NCI-H226 (cell line): ENCODE measurements around the gene PMPCA.
"Not testable (repeated sequence)": the region's sequence is repeated elsewhere in the genome, so short reads cannot be mapped to it uniquely, and the experiment has no call there.

ENCODE experiments used
- DNase-seq: peaks from one replicate; pipeline ENCODE4 v3.0.0-alpha.2; 2015

PMPCA gene

GRCh38 chr9:136418182-136419091, 8.0 kb downstream of the PMPCA start:
- no peak for DNase-seq

GRCh38 chr9:136419092-136419420, 8.6 kb downstream of the PMPCA start:
- no peak for DNase-seq

DNA sequence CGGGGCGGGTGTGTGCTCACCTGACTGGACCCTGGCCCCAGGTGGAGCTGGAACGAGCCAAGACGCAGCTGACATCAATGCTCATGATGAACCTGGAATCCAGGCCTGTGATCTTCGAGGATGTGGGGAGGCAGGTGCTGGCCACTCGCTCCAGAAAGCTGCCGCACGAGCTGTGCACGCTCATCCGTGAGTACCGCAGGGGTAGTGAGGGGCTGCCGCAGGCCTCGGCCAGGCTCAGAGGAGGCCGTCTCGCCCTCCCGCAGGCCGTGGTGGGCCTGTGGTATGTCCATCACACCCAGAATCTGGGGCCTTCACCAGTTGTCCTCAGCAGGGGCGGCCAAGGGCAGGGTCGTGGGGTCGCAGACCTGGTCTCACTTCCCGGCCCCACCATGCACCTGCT, 11.3 kb downstream of the PMPCA start:
- no peak for DNase-seq

GRCh38 chr9:136422876-136423275, 12.4 kb downstream of the PMPCA start:
- no peak for DNase-seq

DNA sequence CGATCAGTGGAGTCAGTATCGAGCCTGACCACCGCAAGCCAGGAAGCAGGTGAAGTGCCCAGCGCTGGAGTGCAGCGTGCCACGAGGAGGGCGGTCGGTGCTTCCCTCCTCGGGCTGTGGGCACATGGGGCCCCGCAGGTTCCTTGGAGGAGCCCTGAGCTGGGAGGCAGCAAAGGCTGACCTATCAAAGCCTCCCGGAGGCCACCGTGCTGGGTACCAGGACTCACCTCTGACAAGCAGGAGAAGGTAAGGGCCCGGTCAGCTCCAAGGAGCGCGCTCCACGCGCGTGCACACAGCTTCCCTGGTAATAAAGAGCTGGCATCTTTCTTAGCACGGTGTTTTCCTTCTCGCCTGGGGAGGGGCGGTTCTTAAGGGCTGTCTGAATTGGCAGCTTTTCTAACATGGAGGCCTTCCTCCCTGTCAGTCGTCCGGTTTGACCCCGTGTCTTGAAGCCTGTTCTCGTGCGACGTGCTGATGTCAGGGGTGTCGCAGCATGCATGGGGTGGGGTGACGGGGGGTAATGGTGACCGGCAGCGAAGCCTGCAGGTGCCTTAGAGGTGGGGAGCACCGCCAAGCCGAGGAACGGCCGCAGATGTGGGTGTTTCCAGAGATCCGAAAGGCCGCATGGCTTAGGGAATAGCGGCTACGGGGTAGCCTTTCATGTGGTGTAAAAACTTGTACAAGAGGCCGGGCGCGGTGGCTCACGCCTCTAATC, 13.1 kb downstream of the PMPCA start:
- no peak for DNase-seq

GRCh38 chr9:136424750-136425362, 14.4 kb downstream of the PMPCA start:
- no peak for DNase-seq

- not testable (repeated sequence) for DNase-seq
These were observed 14.9 kb downstream of the PMPCA start for GRCh38 chr9:136425367-136425766.

DNA sequence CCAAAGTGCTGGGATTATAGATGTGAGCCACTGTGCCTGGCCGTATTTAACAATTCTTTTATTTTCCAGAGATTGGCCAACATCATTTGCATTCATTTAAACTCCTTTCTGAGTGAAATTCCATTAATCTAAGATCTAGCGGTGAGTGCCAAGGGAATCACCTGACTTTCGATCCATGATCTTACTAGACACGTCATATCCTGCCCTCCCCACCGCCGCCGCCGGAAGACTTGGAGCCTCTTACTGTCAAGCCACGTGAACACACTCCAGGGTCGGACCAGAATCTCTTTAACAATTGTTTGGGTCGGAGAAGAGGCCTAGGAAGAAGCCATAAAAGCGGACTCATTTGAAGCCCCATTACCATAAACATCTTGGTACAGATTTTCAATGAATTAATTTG, 16.3 kb downstream of the PMPCA start:
- no peak for DNase-seq

DNA sequence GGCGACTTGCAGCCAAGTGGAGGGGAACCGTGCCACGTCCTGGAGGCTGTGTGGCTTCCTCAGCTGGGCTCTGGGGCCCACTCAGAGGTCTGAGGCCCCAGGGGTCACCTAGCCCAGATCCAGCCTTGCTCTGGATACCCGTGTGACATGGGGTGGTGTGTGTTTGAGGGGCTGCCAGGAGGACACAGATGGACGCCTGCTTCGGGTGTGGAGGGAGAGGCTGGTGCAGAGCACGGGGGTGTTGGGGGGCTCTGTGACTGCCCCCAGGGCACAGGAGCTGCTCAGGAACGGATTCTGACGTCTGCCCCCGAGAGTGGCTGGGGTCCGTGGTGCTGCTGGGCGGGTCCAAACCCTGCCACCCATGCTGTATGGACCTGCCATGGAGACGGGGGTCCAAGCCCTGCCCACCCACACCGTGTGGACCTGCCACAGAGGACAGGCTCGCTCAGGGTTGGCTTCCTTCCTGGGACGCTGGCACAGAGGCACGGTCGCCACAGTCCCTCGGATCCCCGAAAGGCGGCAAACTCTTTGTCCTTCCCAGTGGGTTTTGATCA, 18.7 kb downstream of the PMPCA start:
- no peak for DNase-seq

- DNase-seq, result no peak
These were observed 19.4 kb downstream of the PMPCA start for GRCh38 chr9:136429683-136430491.

GRCh38 chr9:136430588-136431234, 20.3 kb downstream of the PMPCA start:
- DNase-seq, result no peak

- no peak for DNase-seq
These were observed 21.4 kb downstream of the PMPCA start for GRCh38 chr9:136431782-136432350.

DNA sequence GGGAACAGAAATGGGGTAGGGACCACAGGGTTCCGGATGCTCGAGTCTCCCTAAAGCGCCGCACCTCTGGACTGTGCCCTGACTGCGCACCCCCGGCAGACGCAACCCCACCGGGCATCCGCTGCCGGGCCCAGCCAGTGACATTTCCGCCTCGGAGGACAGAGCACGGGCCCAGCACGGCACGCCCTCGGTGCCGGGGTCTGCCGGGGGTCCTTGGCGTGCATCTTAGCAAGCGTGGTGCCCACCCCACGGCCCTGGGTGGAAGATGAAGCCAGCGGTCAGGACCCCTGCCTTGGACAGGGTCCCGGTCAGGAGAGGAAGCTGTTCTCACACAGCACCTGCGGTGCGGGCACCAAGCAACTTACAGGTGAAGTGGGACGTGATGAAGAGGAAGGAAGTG, 22.1 kb downstream of the PMPCA start:
- DNase-seq, result no peak

DNA sequence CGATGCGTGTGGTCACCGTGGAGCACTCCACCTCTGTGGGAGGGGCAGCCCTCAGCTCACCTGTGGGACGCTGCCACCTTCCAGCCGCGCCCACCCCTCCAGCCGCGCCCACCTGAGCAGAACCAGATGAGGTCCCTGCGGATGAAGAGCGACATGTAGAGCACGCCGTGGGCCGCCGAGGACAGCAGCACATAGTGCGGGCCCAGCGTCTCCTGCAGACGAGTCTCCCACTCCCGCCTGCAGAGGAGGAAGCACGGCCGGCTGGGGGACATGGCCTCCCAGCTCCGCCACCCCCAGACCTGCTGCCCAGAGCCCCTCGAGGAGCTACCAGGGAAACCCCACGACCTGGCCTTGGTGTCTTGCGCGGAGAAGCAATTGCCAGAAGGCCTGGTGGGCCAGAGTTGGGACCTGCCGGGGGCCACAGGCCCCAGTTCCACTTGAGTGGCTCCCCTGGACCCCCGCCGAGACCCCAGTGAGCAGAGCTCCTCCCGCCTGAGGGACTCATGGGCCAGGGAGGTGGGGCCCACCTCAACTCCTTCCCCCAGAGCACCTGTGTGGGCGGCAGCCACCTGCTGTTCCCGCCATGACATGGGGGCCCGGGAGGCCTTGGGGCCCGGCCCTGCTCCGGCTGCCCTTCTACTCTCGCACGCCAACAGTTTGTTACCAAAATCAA, 22.7 kb downstream of the PMPCA start:
- no peak for DNase-seq

DNA sequence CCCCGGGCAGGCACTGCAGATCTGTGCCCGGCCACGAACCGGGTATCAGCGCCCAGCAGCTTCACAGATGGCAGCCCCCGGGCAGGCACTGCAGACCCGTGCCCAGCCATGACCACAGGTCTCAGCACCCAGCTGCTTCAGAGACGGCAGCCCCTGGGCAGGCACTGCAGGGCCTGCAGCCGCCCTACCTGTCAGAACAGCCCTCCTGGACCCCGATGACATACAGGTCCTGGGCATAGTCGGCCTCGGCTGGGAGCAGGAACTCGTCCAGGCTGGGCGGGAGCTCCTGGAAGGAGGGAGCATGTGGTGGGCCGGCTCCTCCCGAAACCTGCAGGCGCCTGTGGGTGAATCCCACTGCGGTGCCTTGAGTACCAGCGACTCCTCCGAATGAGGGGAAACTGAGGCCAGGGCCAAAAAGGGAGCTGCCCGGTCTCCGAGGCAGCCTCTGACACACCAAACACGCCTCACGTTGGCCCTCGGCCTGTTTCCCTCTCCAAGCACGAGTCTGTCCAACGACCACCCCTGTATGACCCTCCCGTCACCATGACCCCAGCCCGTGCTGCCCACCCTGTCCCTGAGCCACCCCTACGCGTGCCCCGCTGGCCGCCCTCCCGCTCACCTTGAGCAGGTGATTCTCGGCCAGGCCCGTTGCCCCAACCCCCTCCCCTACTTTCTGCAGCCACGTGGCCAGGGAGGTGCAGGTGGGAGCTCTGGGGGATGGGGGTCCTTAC, 23.6 kb downstream of the PMPCA start:
- no peak for DNase-seq

GRCh38 chr9:136434580-136435169, 24.2 kb downstream of the PMPCA start:
- DNase-seq, result no peak

GRCh38 chr9:136436055-136436634, 25.7 kb downstream of the PMPCA start:
- no peak for DNase-seq

GRCh38 chr9:136437430-136437829, 27.0 kb downstream of the PMPCA start:
- no peak for DNase-seq

GRCh38 chr9:136437839-136438547, 27.5 kb downstream of the PMPCA start:
- DNase-seq, result no peak
